Measurements from ENCODE around the gene KLHL17. TPM values are rescaled to one million over a fixed set of nuclear protein-coding genes. Genes with fewer than 3 reads are reported as not detected.
A peak's percentile ranks its signal among the peaks of the same experiment; 100 is the strongest.

Gene KLHL17
- total RNA-seq, 3 donors from 2014 or later (not counting 1 experiment from before 2014, with no cell fraction given): 17.8 to 33.5 (median 22.4) TPM

- Mint-ChIP-seq H3K9me3 (no peaks in the 10 kb centered on the region), H3K27me3 (ENCODE audit: low read depth in 2 of 2) (peaks cover 12 to 29% of the 10 kb centered on the region in 2 donors), H3K4me3 (peak overlapping the region; percentile 25), H3K36me3 (no peaks in the 10 kb centered on the region), H3K4me1 (peaks cover 0 to 12% of the 10 kb centered on the region in 2 donors), H3K27ac (no peak overlapping the region)
- TF ChIP-seq CTCF (IDR thresholded peaks at IDR 0.05): no peak
- DNase-seq (peak in 1 of 2 donors; percentile 53), ATAC-seq (peak in 2 of 3 donors; percentile 44 to 45)
- peaks cover 8% of the 10 kb centered on the region for H3K36me3 ChIP-seq (ENCODE audit: control insufficient read depth, insufficient read depth, low read length)
- peaks cover 30% of the 10 kb centered on the region for H3K27me3 ChIP-seq (ENCODE audit: control insufficient read depth, insufficient read depth, low read length)
- H3K9me3 ChIP-seq (ENCODE audit: control insufficient read depth, insufficient read depth, low read length): no peaks in the 10 kb centered on the region
- H3K4me3 ChIP-seq (ENCODE audit: low read length): no peak overlapping the region
- peaks cover 30% of the 10 kb centered on the region for H3K4me1 ChIP-seq (ENCODE audit: control insufficient read depth, insufficient read depth, low read length)
- H3K27ac ChIP-seq (ENCODE audit: low read length): no peak overlapping the region
- under 1% methylated on average over 85 of the region's 86 CpGs for WGBS (ENCODE audit: insufficient coverage)
- intact Hi-C loops (cut with micrococcal nuclease): no loop called here
Measured at GRCh38 chr1:940107-941014, 20.0 kb upstream of the KLHL17 start.

- Mint-ChIP-seq H3K4me1 (peaks cover 0 to 12% of the 10 kb centered on the region in 2 donors), H3K4me3 (peak overlapping the region; percentile 78), H3K27ac (no peak overlapping the region), H3K36me3 (no peaks in the 10 kb centered on the region), H3K27me3 (ENCODE audit: low read depth in 2 of 2) (peaks cover 12 to 29% of the 10 kb centered on the region in 2 donors), H3K9me3 (no peaks in the 10 kb centered on the region)
- H3K9me3 ChIP-seq (ENCODE audit: control insufficient read depth, insufficient read depth, low read length): no peaks in the 10 kb centered on the region
- H3K27ac ChIP-seq (ENCODE audit: low read length): no peak overlapping the region
- ATAC-seq: peak in 1 of 3 donors; percentile 7
- DNase-seq: peak in 1 of 2 donors; percentile 40
- no peak for TF ChIP-seq CTCF (IDR thresholded peaks at IDR 0.05)
- peaks cover 8% of the 10 kb centered on the region for H3K36me3 ChIP-seq (ENCODE audit: control insufficient read depth, insufficient read depth, low read length)
- no peak overlapping the region for H3K4me3 ChIP-seq (ENCODE audit: low read length)
- WGBS (ENCODE audit: insufficient coverage): 2% methylated on average over 36 of the region's 36 CpGs
- H3K4me1 ChIP-seq (ENCODE audit: control insufficient read depth, insufficient read depth, low read length): peaks cover 30% of the 10 kb centered on the region
- peaks cover 30% of the 10 kb centered on the region for H3K27me3 ChIP-seq (ENCODE audit: control insufficient read depth, insufficient read depth, low read length)
- intact Hi-C loops (cut with micrococcal nuclease): no loop called here
Measured at GRCh38 chr1:941015-941587, 19.3 kb upstream of the KLHL17 start.

- TF ChIP-seq CTCF (IDR thresholded peaks at IDR 0.05): no peak
- Histone ChIP-seq H3K9me3 (ENCODE audit: control insufficient read depth, insufficient read depth, low read length) (no peaks in the 10 kb centered on the region), H3K4me3 (ENCODE audit: low read length) (no peak overlapping the region), H3K4me1 (ENCODE audit: control insufficient read depth, insufficient read depth, low read length) (peaks cover 30% of the 10 kb centered on the region), H3K27me3 (ENCODE audit: control insufficient read depth, insufficient read depth, low read length) (peaks cover 30% of the 10 kb centered on the region), H3K27ac (ENCODE audit: low read length) (no peak overlapping the region), H3K36me3 (ENCODE audit: control insufficient read depth, insufficient read depth, low read length) (peaks cover 12% of the 10 kb centered on the region)
- ATAC-seq (peak in 2 of 3 donors; percentile 23 to 39), DNase-seq (peak in 1 of 2 donors; percentile 25)
- Mint-ChIP-seq H3K27ac (no peak overlapping the region), H3K27me3 (ENCODE audit: low read depth in 2 of 2) (peaks cover 12 to 27% of the 10 kb centered on the region in 2 donors), H3K4me1 (peaks cover 0 to 12% of the 10 kb centered on the region in 2 donors), H3K9me3 (no peaks in the 10 kb centered on the region), H3K36me3 (no peaks in the 10 kb centered on the region), H3K4me3 (peak overlapping the region; percentile 78)
- intact Hi-C loops (cut with micrococcal nuclease): no loop called here
- WGBS (ENCODE audit: insufficient coverage): under 1% methylated on average over 98 of the region's 98 CpGs
Measured at GRCh38 chr1:941588-942383, 18.6 kb upstream of the KLHL17 start.

All from natural killer cell (primary cell).